ENCODE measurements around the gene MPV17L2. TPM values are rescaled to one million over a fixed set of nuclear protein-coding genes. Genes with fewer than 3 reads are reported as not detected.

Gene MPV17L2
- total and polyA plus RNA-seq, 2 donors (not counting 3 experiments of a cell fraction or from before 2014, with no cell fraction given): 13.8 to 27.6 TPM

- Histone ChIP-seq H3K9me3 (replicated peaks; ENCODE audit: control insufficient read depth, insufficient read depth, low read length) (no peaks in the 10 kb centered on the region), H4K20me1 (replicated peaks; ENCODE audit: control insufficient read depth, extremely low read depth, insufficient read depth, low read length) (no peaks in the 10 kb centered on the region), H3K4me2 (ENCODE audit: insufficient read depth, low read length) (no peak overlapping the region), H3K4me1 (ENCODE audit: control insufficient read depth, extremely low read depth, insufficient read depth, low read length) (peaks cover 9% of the 10 kb centered on the region), H2AFZ (ENCODE audit: low read depth, low read length) (no peak overlapping the region), H3K9ac (replicated peaks; ENCODE audit: extremely low read depth, insufficient read depth, low read length) (no peak overlapping the region), H3K4me3 (replicated peaks in 1 of 3; ENCODE audit: insufficient read depth in 1 of 3, low read depth in 1 of 3, low read length in 3 of 3) (no peak overlapping the region), H3K27ac (ENCODE audit: insufficient read depth, low read depth, low read length) (no peak overlapping the region), H3K79me2 (ENCODE audit: control insufficient read depth, insufficient read depth, low read length) (no peaks in the 10 kb centered on the region), H3K9me1 (replicated peaks; ENCODE audit: control insufficient read depth, extremely low read depth, insufficient read depth, low read length) (no peaks in the 10 kb centered on the region), H3K27me3 (ENCODE audit: control insufficient read depth in 2 of 2, insufficient read depth in 2 of 2, low read length in 2 of 2) (peaks cover 5 to 9% of the 10 kb centered on the region in 2 experiments), H3K36me3 (ENCODE audit: control insufficient read depth in 2 of 2, extremely low read depth in 1 of 2, insufficient read depth in 2 of 2, low read length in 2 of 2) (no peaks in the 10 kb centered on the region)
- BruUV-seq (replicated peaks): no TSS peak
- DNase-seq (ENCODE audit: low read depth, low spot score): no peak
- intact Hi-C loops (cut with micrococcal nuclease): no loop called here
- ChIA-PET POLR2A (no interaction called here), CTCF (no interaction called here)
- dilution Hi-C loops (cut with MboI; ENCODE audit: extremely low pct_ligation_motif_present, low sequenced_read_pairs): no loop called here
- FAIRE-seq: no peak
- TF ChIP-seq MAX (IDR thresholded peaks at IDR 0.05; ENCODE audit: insufficient read depth, insufficient read length) (no peak), POLR2A (IDR thresholded peaks at IDR 0.05; ENCODE audit: low read depth, low read length) (no peak), CTCF (IDR thresholded peaks at IDR 0.05; ENCODE audit: extremely low read depth in 1 of 2, insufficient read depth in 1 of 2, low read depth in 1 of 2, low read length in 2 of 2) (peak; percentile 30 to 38), EZH2 (IDR thresholded peaks at IDR 0.05; ENCODE audit: borderline replicate concordance, low read depth, low read length, severe bottlenecking) (no peak), MYC (IDR thresholded peaks at IDR 0.05; ENCODE audit: low read depth, low read length) (no peak), GATA2 (IDR thresholded peaks at IDR 0.05; ENCODE audit: insufficient read depth, insufficient read length, low read depth, low read length) (no peak), JUN (IDR thresholded peaks at IDR 0.05; ENCODE audit: borderline replicate concordance, insufficient read depth, insufficient read length, low read depth) (no peak), POLR2AphosphoS5 (IDR thresholded peaks at IDR 0.05; ENCODE audit: insufficient read depth, low read depth, low read length) (no peak), FOS (IDR thresholded peaks at IDR 0.05; ENCODE audit: borderline replicate concordance, insufficient read depth, low read length) (no peak)
These were observed 36.5 kb downstream of the MPV17L2 start for GRCh38 chr19:18229474-18229873.
